CD14-positive monocyte (primary cell): ENCODE data around the gene ASZ1. TPM values are rescaled to one million over a fixed set of nuclear protein-coding genes. Genes with fewer than 3 reads are reported as not detected.

Experiments
- DNase-seq, 3 donors: peaks; one replicate each; pipeline ENCODE4 v3.0.0-alpha.2; 2011 to 2022
- H2AFZ ChIP-seq: 2 replicates; pipeline ENCODE4 v1.6.0; 2012; ENCODE audit warnings: mild to moderate bottlenecking, low read depth, low read length, inconsistent platforms; ENCODE audit not compliant: insufficient read depth, poor library complexity, severe bottlenecking
- H3K27ac ChIP-seq, 2 donors: 1 replicate in 1 of 2; 2 replicates in 1 of 2; pipeline ENCODE4 v1.5.1; 2012 to 2013; ENCODE audit warnings: low read length in 2 of 2, control low read depth in 1 of 2, inconsistent platforms in 1 of 2, low read depth in 1 of 2, mild to moderate bottlenecking in 1 of 2
- H3K27me3 ChIP-seq, 2 donors: one replicate each; pipeline versions ENCODE4 v1.6.0 to v1.6.1; 2011 to 2013; ENCODE audit warnings: low read length in 2 of 2; ENCODE audit not compliant: control insufficient read depth in 2 of 2, insufficient read depth in 2 of 2
- H3K36me3 ChIP-seq, 2 donors: replicated peaks in 1 of 2; 1 replicate in 1 of 2; 2 replicates in 1 of 2; pipeline versions ENCODE4 v1.5.1 to v1.6.1; 2012 to 2013; ENCODE audit warnings: low read length in 2 of 2, control low read depth in 1 of 2, inconsistent platforms in 1 of 2, mild to moderate bottlenecking in 1 of 2; ENCODE audit not compliant: insufficient read depth in 2 of 2, control insufficient read depth in 1 of 2
- H3K4me1 ChIP-seq, 2 donors: 1 replicate in 1 of 2; 2 replicates in 1 of 2; pipeline versions ENCODE4 v1.5.1 to v1.6.1; 2012 to 2013; ENCODE audit warnings: low read length in 2 of 2, control low read depth in 1 of 2, inconsistent platforms in 1 of 2, mild to moderate bottlenecking in 1 of 2, moderate library complexity in 1 of 2; ENCODE audit not compliant: insufficient read depth in 2 of 2, control insufficient read depth in 1 of 2
- H3K4me2 ChIP-seq: replicated peaks from 2 replicates; pipeline ENCODE3; 2012; ENCODE audit warnings: low read length, moderate library complexity, mild to moderate bottlenecking; ENCODE audit not compliant: poor library complexity, severe bottlenecking; ENCODE audit errors: extremely low read depth
- H3K4me3 ChIP-seq, 3 experiments: fragments of 200-600 bp in 1 of 3; sonication (generic) in 1 of 3; replicated peaks in 1 of 3; 1 replicate in 2 of 3; 2 replicates in 1 of 3; pipeline ENCODE4 v1.5.1; 2011 to 2013; ENCODE audit warnings: low read length in 3 of 3, mild to moderate bottlenecking in 3 of 3, control low read depth in 2 of 3, low read depth in 2 of 3, inconsistent platforms in 1 of 3, moderate library complexity in 1 of 3
- H3K79me2 ChIP-seq: 2 replicates; pipeline ENCODE4 v1.6.0; 2012; ENCODE audit warnings: mild to moderate bottlenecking, control low read depth, inconsistent platforms, low read length, moderate library complexity; ENCODE audit not compliant: insufficient read depth
- H3K9ac ChIP-seq: 2 replicates; pipeline ENCODE4 v1.6.0; 2017; ENCODE audit warnings: low read length, mild to moderate bottlenecking; ENCODE audit not compliant: insufficient read depth, poor library complexity, severe bottlenecking
- H3K9me3 ChIP-seq, 2 donors: replicated peaks in 1 of 2; 1 replicate in 1 of 2; 2 replicates in 1 of 2; pipeline versions ENCODE4 v1.5.1 to v1.6.1; 2012 to 2013; ENCODE audit warnings: low read length in 2 of 2, control low read depth in 1 of 2; ENCODE audit not compliant: control insufficient read depth in 1 of 2, insufficient read depth in 1 of 2
- H4K20me1 ChIP-seq: 2 replicates; pipeline ENCODE4 v1.6.0; 2012; ENCODE audit warnings: mild to moderate bottlenecking, low read length, control low read depth, moderate library complexity; ENCODE audit not compliant: insufficient read depth
- H3K27ac Mint-ChIP-seq, 7 donors: one replicate each; pipeline ENCODE4 v1.8.0; 2020; ENCODE audit warnings: mild to moderate bottlenecking in 7 of 7, mixed read lengths in 7 of 7, moderate library complexity in 6 of 7, inconsistent platforms in 2 of 7
- H3K27me3 Mint-ChIP-seq, 3 donors: one replicate each; pipeline ENCODE4 v1.8.0; 2021 to 2022; ENCODE audit warnings: low read depth in 3 of 3, mild to moderate bottlenecking in 3 of 3, mixed read lengths in 3 of 3, moderate library complexity in 3 of 3, inconsistent platforms in 1 of 3
- H3K36me3 Mint-ChIP-seq, 2 donors: one replicate each; pipeline ENCODE4 v1.8.0; 2020; ENCODE audit warnings: mixed read lengths in 2 of 2, inconsistent platforms in 1 of 2, mild to moderate bottlenecking in 1 of 2
- H3K4me1 Mint-ChIP-seq: one replicate; pipeline ENCODE4 v1.8.0; 2020; ENCODE audit warnings: mild to moderate bottlenecking, mixed read lengths
- H3K4me3 Mint-ChIP-seq, 2 donors: one replicate each; pipeline ENCODE4 v1.8.0; 2020; ENCODE audit warnings: mild to moderate bottlenecking in 2 of 2, mixed read lengths in 2 of 2, moderate library complexity in 1 of 2
- H3K9me3 Mint-ChIP-seq, 7 donors: one replicate each; pipeline ENCODE4 v1.8.0; 2020 to 2022; ENCODE audit warnings: mixed read lengths in 7 of 7, mild to moderate bottlenecking in 6 of 7, moderate library complexity in 6 of 7, inconsistent platforms in 2 of 7
- CTCF ChIP-seq: fragments of 200-600 bp; IDR thresholded peaks from one replicate; pipeline ENCODE4 v1.8.0; 2022; ENCODE audit warnings: antibody characterized with exemption, mild to moderate bottlenecking
- intact Hi-C, 2 donors: fragments of 100-400 bp; cut with micrococcal nuclease; formaldehyde crosslinking; loops; one replicate each; pipeline versions ENCODE4 v1.15.0 to v1.15.1; 2023
- polyA plus RNA-seq, 3 donors: library from polyadenylated mRNA; depleted of rRNA in 1 of 3; unstranded in 2 of 3; stranded (reverse) in 1 of 3; fragments of 300-500 nt in 2 of 3; fragments of >200 nt in 1 of 3; fragmentation: Illumina TruSeq in 2 of 3; gene quantifications; 1 replicate in 2 of 3; 2 replicates in 1 of 3; pipeline ENCODE4 v1.2.3, GENCODE V29; 2012 to 2021

The ASZ1 gene
- polyA plus RNA-seq, 3 donors: not detected

- Histone ChIP-seq H2AFZ (no peak overlapping the region), H3K9me3 (no peaks in the 10 kb centered on the region), H3K27ac (no peak overlapping the region), H3K4me1 (no peaks in the 10 kb centered on the region), H3K4me3 (no peak overlapping the region), H3K79me2 (no peaks in the 10 kb centered on the region), H4K20me1 (no peaks in the 10 kb centered on the region), H3K9ac (no peak overlapping the region), H3K36me3 (no peaks in the 10 kb centered on the region), H3K27me3 (no peaks in the 10 kb centered on the region), H3K4me2 (no peak overlapping the region)
- no peaks in the 10 kb centered on the region for H3K4me1 Mint-ChIP-seq
- no peaks in the 10 kb centered on the region for H3K36me3 Mint-ChIP-seq
- no peaks in the 10 kb centered on the region for H3K9me3 Mint-ChIP-seq
- intact Hi-C loops: no loop called here
- TF ChIP-seq CTCF: no peak
- DNase-seq: no peak
- H3K4me3 Mint-ChIP-seq: no peak overlapping the region
- no peak overlapping the region for H3K27ac Mint-ChIP-seq
- peaks cover 0 to 9% (median 3%) of the 10 kb centered on the region in 3 donors for H3K27me3 Mint-ChIP-seq
These were observed 62.8 kb downstream of the ASZ1 start for GRCh38 chr7:117364339-117365080.

GRCh38 chr7:117362294-117362888 is 64.9 kb downstream of the ASZ1 start:
- no peak overlapping the region for H3K9ac ChIP-seq

More at GRCh38 chr7:117362294-117362888, 64.9 kb downstream of the ASZ1 start:
- Histone ChIP-seq H3K4me3 (no peak overlapping the region), H3K36me3 (no peaks in the 10 kb centered on the region), H3K4me2 (no peak overlapping the region), H4K20me1 (no peaks in the 10 kb centered on the region), H3K27ac (no peak overlapping the region), H2AFZ (no peak overlapping the region), H3K79me2 (no peaks in the 10 kb centered on the region), H3K4me1 (no peaks in the 10 kb centered on the region), H3K9me3 (no peaks in the 10 kb centered on the region), H3K27me3 (no peaks in the 10 kb centered on the region)
- H3K27ac Mint-ChIP-seq: no peak overlapping the region
- peaks cover 0 to 9% (median 2%) of the 10 kb centered on the region in 3 donors for H3K27me3 Mint-ChIP-seq
- H3K4me3 Mint-ChIP-seq: no peak overlapping the region
- intact Hi-C loops: no loop called here
- H3K36me3 Mint-ChIP-seq: no peaks in the 10 kb centered on the region
- DNase-seq: no peak
- H3K4me1 Mint-ChIP-seq: no peaks in the 10 kb centered on the region
- H3K9me3 Mint-ChIP-seq: no peaks in the 10 kb centered on the region
- TF ChIP-seq CTCF: no peak
